ENCODE results near the gene TMPRSS6.

Gene TMPRSS6

GRCh38 chr22:37118083-37118482 lies 8.6 kb upstream of the TMPRSS6 start:
- H3K4me3 ChIP-seq (replicated peaks in 1 of 2; ENCODE audit: low read depth in 2 of 2, low read length in 2 of 2): no peak overlapping the region
- DNase-seq (ENCODE audit: low read depth in 2 of 2): no peak
- TF ChIP-seq CTCF (IDR thresholded peaks at IDR 0.05; ENCODE audit: low read depth, low read length): no peak

- no peak for TF ChIP-seq CTCF (IDR thresholded peaks at IDR 0.05; ENCODE audit: low read depth, low read length)
- DNase-seq (ENCODE audit: low read depth in 2 of 2): no peak
- H3K4me3 ChIP-seq (replicated peaks in 1 of 2; ENCODE audit: low read depth in 2 of 2, low read length in 2 of 2): no peak overlapping the region
Measured at GRCh38 chr22:37117092-37117491, 7.6 kb upstream of the TMPRSS6 start.

GRCh38 chr22:37115032-37115431 lies 5.5 kb upstream of the TMPRSS6 start:
- TF ChIP-seq CTCF (IDR thresholded peaks at IDR 0.05; ENCODE audit: low read depth, low read length): no peak
- H3K4me3 ChIP-seq (replicated peaks in 1 of 2; ENCODE audit: low read depth in 2 of 2, low read length in 2 of 2): no peak overlapping the region
- no peak for DNase-seq (ENCODE audit: low read depth in 2 of 2)

GRCh38 chr22:37113757-37114156 lies 4.2 kb upstream of the TMPRSS6 start:
- no peak for TF ChIP-seq CTCF (IDR thresholded peaks at IDR 0.05; ENCODE audit: low read depth, low read length)
- no peak for DNase-seq (ENCODE audit: low read depth in 2 of 2)
- no peak overlapping the region for H3K4me3 ChIP-seq (replicated peaks in 1 of 2; ENCODE audit: low read depth in 2 of 2, low read length in 2 of 2)

- DNase-seq (ENCODE audit: low read depth in 2 of 2): no peak
- no peak for TF ChIP-seq CTCF (IDR thresholded peaks at IDR 0.05; ENCODE audit: low read depth, low read length)
- no peak overlapping the region for H3K4me3 ChIP-seq (replicated peaks in 1 of 2; ENCODE audit: low read depth in 2 of 2, low read length in 2 of 2)
Measured at GRCh38 chr22:37112084-37112728, 2.7 kb upstream of the TMPRSS6 start.

- DNase-seq (ENCODE audit: low read depth in 2 of 2): no peak
- no peak overlapping the region for H3K4me3 ChIP-seq (replicated peaks in 1 of 2; ENCODE audit: low read depth in 2 of 2, low read length in 2 of 2)
- no peak for TF ChIP-seq CTCF (IDR thresholded peaks at IDR 0.05; ENCODE audit: low read depth, low read length)
Measured at GRCh38 chr22:37111156-37111717, 1.7 kb upstream of the TMPRSS6 start.
